ENCODE measurements around the gene TM4SF4. TPM values are rescaled to one million over a fixed set of nuclear protein-coding genes. Genes with fewer than 3 reads are reported as not detected.

Gene TM4SF4
- polyA plus RNA-seq, 1 donor from 2014 or later: not detected

DNA sequence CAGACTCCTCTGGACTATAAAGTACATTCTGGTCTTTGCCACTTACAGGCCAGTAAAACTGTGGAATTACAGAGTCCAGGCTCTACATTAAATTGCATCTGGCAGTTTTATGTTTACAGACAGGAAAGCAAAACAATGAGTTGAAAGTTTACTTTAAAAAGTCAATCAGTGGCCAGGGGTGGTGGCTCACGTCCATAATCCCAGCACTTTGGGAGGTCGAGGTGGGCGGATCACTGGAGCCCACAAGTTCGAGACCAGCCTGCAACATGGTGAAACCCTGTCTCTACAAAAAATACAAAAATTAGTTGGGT lies 53.8 kb downstream of the TM4SF4 start:
- Histone ChIP-seq H3K36me3 (ENCODE audit: insufficient read depth, low read length) (no peaks in the 10 kb centered on the region), H3K79me2 (replicated peaks; ENCODE audit: insufficient read depth, low read length) (no peaks in the 10 kb centered on the region), H3K9me3 (ENCODE audit: low read length) (no peaks in the 10 kb centered on the region), H3K9me2 (ENCODE audit: insufficient read depth, low read length) (no peaks in the 10 kb centered on the region), H3F3A (ENCODE audit: insufficient read depth, low read length, poor library complexity, severe bottlenecking) (no peaks in the 10 kb centered on the region), H4K20me1 (ENCODE audit: insufficient read depth) (no peaks in the 10 kb centered on the region), H3K4me2 (ENCODE audit: low read length) (no peak overlapping the region), H3K27me3 (ENCODE audit: insufficient read depth, low read depth, low read length) (no peaks in the 10 kb centered on the region), H3K27ac (ENCODE audit: low read length) (no peak overlapping the region), H3K9ac (ENCODE audit: low read length) (no peak overlapping the region), H3K4me3 (ENCODE audit: low read length) (no peak overlapping the region), H2AFZ (ENCODE audit: low read depth, low read length) (no peak overlapping the region)
- TF ChIP-seq TAF1 (IDR thresholded peaks at IDR 0.05; ENCODE audit: low read depth) (no peak), MXI1 (conservative IDR thresholded peaks at IDR 0.05; ENCODE audit: poor library complexity, severe bottlenecking) (no peak), POLR2AphosphoS5 (IDR thresholded peaks at IDR 0.05) (no peak), SMC3 (conservative IDR thresholded peaks at IDR 0.05; ENCODE audit: poor library complexity) (no peak), RAD21 (conservative IDR thresholded peaks at IDR 0.05) (no peak), EZH2 (IDR thresholded peaks at IDR 0.05; ENCODE audit: borderline replicate concordance, insufficient read depth, low read length, poor library complexity, severe bottlenecking) (no peak), EP300 (conservative IDR thresholded peaks at IDR 0.05; ENCODE audit: poor library complexity, severe bottlenecking) (no peak)
- TF ChIP-seq, protein P1, sequence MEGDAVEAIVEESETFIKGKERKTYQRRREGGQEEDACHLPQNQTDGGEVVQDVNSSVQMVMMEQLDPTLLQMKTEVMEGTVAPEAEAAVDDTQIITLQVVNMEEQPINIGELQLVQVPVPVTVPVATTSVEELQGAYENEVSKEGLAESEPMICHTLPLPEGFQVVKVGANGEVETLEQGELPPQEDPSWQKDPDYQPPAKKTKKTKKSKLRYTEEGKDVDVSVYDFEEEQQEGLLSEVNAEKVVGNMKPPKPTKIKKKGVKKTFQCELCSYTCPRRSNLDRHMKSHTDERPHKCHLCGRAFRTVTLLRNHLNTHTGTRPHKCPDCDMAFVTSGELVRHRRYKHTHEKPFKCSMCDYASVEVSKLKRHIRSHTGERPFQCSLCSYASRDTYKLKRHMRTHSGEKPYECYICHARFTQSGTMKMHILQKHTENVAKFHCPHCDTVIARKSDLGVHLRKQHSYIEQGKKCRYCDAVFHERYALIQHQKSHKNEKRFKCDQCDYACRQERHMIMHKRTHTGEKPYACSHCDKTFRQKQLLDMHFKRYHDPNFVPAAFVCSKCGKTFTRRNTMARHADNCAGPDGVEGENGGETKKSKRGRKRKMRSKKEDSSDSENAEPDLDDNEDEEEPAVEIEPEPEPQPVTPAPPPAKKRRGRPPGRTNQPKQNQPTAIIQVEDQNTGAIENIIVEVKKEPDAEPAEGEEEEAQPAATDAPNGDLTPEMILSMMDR (IDR thresholded peaks at IDR 0.05; ENCODE audit: poor library complexity, severe bottlenecking): no peak
- TF ChIP-seq, protein P2, sequence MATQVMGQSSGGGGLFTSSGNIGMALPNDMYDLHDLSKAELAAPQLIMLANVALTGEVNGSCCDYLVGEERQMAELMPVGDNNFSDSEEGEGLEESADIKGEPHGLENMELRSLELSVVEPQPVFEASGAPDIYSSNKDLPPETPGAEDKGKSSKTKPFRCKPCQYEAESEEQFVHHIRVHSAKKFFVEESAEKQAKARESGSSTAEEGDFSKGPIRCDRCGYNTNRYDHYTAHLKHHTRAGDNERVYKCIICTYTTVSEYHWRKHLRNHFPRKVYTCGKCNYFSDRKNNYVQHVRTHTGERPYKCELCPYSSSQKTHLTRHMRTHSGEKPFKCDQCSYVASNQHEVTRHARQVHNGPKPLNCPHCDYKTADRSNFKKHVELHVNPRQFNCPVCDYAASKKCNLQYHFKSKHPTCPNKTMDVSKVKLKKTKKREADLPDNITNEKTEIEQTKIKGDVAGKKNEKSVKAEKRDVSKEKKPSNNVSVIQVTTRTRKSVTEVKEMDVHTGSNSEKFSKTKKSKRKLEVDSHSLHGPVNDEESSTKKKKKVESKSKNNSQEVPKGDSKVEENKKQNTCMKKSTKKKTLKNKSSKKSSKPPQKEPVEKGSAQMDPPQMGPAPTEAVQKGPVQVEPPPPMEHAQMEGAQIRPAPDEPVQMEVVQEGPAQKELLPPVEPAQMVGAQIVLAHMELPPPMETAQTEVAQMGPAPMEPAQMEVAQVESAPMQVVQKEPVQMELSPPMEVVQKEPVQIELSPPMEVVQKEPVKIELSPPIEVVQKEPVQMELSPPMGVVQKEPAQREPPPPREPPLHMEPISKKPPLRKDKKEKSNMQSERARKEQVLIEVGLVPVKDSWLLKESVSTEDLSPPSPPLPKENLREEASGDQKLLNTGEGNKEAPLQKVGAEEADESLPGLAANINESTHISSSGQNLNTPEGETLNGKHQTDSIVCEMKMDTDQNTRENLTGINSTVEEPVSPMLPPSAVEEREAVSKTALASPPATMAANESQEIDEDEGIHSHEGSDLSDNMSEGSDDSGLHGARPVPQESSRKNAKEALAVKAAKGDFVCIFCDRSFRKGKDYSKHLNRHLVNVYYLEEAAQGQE (IDR thresholded peaks at IDR 0.05; ENCODE audit: borderline replicate concordance): no peak

DNA sequence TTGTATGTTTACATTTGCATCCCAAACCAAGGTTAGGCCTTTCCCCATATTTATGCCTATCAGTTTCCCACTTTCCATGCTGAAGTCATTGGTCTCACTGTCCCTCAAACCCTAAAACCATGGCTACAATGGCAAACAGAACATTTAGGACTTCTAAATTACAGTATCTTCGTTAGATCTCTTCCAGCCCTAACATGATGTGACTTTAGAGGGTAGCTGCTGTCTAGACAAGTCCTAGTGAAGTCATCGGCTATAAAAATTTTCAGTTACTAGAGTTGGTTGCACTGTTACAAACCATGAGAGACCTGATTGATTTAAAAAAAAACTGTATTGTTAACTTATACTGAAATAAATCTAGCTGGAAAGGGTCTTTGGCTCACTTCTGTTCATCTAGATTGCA lies 54.6 kb downstream of the TM4SF4 start:
- Histone ChIP-seq H3F3A (ENCODE audit: insufficient read depth, low read length, poor library complexity, severe bottlenecking) (no peaks in the 10 kb centered on the region), H2AFZ (ENCODE audit: low read depth, low read length) (no peak overlapping the region), H3K27me3 (ENCODE audit: insufficient read depth, low read depth, low read length) (no peaks in the 10 kb centered on the region), H4K20me1 (ENCODE audit: insufficient read depth) (no peaks in the 10 kb centered on the region), H3K27ac (ENCODE audit: low read length) (no peak overlapping the region), H3K79me2 (replicated peaks; ENCODE audit: insufficient read depth, low read length) (no peaks in the 10 kb centered on the region), H3K36me3 (ENCODE audit: insufficient read depth, low read length) (no peaks in the 10 kb centered on the region), H3K9ac (ENCODE audit: low read length) (no peak overlapping the region), H3K9me3 (ENCODE audit: low read length) (no peaks in the 10 kb centered on the region), H3K4me3 (ENCODE audit: low read length) (no peak overlapping the region), H3K4me2 (ENCODE audit: low read length) (no peak overlapping the region), H3K9me2 (ENCODE audit: insufficient read depth, low read length) (no peaks in the 10 kb centered on the region)
- TF ChIP-seq, protein P1 (IDR thresholded peaks at IDR 0.05; ENCODE audit: poor library complexity, severe bottlenecking): no peak
- TF ChIP-seq RAD21 (conservative IDR thresholded peaks at IDR 0.05) (no peak), MXI1 (conservative IDR thresholded peaks at IDR 0.05; ENCODE audit: poor library complexity, severe bottlenecking) (no peak), POLR2AphosphoS5 (IDR thresholded peaks at IDR 0.05) (no peak), EZH2 (IDR thresholded peaks at IDR 0.05; ENCODE audit: borderline replicate concordance, insufficient read depth, low read length, poor library complexity, severe bottlenecking) (no peak), SMC3 (conservative IDR thresholded peaks at IDR 0.05; ENCODE audit: poor library complexity) (no peak), EP300 (conservative IDR thresholded peaks at IDR 0.05; ENCODE audit: poor library complexity, severe bottlenecking) (no peak), TAF1 (IDR thresholded peaks at IDR 0.05; ENCODE audit: low read depth) (no peak)
- TF ChIP-seq, protein P2 (IDR thresholded peaks at IDR 0.05; ENCODE audit: borderline replicate concordance): no peak

Measured in neural cell (in vitro differentiated cells).